Measurements from ENCODE around the gene RPS3. TPM values are rescaled to one million over a fixed set of nuclear protein-coding genes. Genes with fewer than 3 reads are reported as not detected.
A peak's percentile ranks its signal among the peaks of the same experiment; 100 is the strongest.
"Not testable (repeated sequence)": the region's sequence is repeated elsewhere in the genome, so short reads cannot be mapped to it uniquely, and the experiment has no call there.

Gene RPS3
- 1,630 and 1,968 TPM in 2 replicates for total RNA-seq (2014; rRNA removed; shearing (Covaris generic); ENCODE audit: low replicate concordance)

DNA sequence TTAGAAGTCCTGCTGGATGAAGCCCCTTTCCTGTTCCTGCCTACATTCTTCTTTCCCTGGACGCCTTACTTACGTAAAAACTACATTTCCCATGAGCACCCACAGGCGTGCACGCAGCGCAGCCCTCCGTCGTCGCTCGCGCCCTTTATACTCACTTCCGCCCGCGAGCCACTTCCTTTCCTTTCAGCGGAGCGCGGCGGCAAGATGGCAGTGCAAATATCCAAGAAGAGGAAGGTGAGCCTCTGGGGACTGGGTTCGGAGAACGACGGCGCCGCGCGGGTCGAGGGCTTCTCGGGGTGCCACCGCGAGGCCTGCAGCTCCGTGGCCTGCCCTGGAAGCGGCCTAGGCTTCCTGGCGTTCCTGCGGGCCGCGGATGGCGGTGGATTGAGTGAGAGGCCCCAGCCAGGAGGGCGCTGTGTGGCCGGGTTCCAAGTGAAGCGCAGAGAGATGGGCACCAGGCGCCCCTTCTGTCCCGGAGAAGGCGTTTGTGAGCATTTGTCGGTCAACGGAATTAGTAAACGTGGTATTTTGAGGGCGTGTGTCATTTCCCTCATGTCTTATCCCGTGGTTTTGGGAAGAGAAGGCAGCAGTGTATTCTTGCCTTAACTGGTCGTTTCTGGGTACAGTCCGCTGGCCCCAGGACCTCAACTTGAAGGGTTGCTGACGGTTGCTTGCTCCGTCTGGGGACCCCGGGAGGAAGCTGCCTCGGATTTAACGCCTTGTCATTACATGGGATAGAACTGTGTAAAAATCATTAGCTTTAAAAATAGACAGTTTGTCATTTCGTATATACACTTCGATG is at the start of gene RPS3:
TSS of gene RPS3 (plus strand) at position 175 of the 802 bp plus-strand sequence. CDS start at position 205, 30 bp downstream.
- in situ Hi-C loops (cut with HindIII; ENCODE audit: low pct_unique_long_range_greater_than_20kb, low sequenced_read_pairs) = no loop called here
- DNase-seq (ENCODE audit: low read depth) = peak; percentile 86

DNA sequence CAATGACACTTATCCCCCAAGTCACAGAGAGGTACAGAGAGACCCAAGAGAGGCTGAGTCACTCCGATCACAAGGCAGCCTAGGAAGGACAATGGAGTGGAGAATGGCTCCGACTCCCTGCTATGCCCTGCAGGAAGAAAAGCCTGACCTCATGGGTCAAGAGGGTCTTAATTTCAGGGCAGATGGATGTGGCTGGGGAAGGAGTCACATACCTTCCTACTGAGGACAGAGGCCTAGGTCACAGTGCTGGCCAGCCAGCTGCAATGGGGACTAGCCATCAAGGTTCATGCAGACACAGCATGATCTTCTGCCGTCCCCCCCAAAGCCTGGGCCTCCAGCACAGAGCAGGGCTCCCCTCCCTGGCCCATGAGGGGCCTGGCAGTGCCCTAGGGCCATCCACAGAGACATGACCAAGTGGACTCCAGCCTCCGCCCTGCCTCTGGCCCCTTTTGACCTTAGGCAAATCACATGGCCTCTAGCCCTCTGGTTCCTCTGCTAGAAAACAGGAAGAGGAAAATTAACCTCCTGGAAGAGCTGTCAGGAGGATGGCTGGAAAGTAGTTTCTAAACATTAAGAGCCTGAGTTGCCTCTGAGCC is 49.7 kb upstream of the RPS3 start:
- no peak for DNase-seq (ENCODE audit: low read depth)
- in situ Hi-C loops (cut with HindIII; ENCODE audit: low pct_unique_long_range_greater_than_20kb, low sequenced_read_pairs) = no loop called here

DNA sequence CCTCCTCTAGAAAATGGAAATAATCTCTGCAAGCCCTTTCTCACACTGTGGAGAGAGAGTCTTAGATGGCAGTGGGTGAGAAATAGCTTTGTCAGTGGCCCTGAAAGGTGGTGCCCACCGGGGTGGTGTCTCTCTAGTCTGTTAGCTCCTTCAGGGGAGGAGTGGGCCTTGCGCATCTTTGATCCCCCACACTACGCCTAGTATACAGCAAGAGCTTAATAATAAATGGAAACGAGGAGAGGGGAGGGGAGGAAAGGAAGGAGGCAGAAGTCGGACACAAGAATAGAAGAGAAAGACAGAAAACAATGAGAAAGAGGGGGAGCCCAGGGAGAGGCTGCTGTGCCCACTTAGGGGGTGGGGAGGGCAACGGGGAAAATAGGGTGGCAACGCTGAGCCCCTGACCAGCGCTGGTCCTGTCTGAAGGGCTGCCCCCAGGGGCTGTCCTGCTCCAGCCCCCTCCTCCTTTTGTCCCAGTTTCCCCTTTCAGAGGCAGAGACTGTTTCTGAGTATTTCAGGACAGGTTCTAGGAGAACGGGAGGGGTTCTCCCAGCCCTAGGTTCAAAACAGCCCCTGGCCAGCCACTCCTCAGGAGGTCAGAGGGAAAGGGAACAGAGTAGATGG is 49.1 kb upstream of the RPS3 start:
- in situ Hi-C loops (cut with HindIII; ENCODE audit: low pct_unique_long_range_greater_than_20kb, low sequenced_read_pairs) = no loop called here
- DNase-seq (ENCODE audit: low read depth) = no peak

DNA sequence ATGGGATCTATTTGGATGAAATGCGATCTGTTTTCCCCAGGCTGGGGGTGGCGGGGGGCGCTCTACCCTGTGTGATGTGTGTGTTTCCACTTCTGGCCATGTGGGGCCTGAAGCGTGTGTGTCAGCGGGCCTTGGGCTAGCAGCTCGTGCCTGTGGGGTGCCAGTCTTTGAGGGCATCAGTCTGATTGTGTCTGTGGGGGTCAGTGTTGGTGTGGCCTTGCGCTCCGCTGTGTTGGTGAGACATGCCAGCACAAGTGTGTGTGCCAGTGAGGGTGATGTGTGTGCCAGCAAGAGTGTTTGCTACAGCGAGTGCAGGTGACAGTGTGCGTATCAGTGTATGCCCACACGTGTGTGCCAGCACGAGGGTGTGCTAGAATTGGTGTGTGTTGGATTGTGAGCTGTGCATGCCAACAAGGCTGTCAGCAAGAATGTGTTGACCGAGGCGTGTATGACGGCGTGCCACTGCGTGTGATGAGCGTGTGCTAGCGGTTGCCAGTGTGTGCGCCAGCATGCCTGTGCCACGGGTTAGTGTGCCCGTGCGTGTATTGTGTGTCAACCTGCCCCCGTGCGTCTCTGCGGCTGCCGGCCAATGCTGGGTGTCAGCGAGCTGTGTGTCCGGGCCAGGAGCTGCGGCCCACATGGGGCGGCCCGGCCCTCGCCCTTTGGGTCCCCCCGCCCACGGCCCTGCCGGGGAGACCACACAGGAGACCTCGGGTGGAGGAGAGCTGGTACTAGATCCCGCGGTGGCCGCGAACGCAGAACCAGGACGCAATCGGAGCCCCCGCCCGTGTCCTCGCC is 48.4 kb upstream of the RPS3 start:
- no peak for DNase-seq (ENCODE audit: low read depth)
- in situ Hi-C loops (cut with HindIII; ENCODE audit: low pct_unique_long_range_greater_than_20kb, low sequenced_read_pairs) = no loop called here

GRCh38 chr11:75351541-75351790 is 47.9 kb upstream of the RPS3 start, which contains the start of gene ARRB1:
ARRB1 (minus strand) TSS chr11:75351661; CDS start chr11:75351607, 54 bp downstream.
- no peak for DNase-seq (ENCODE audit: low read depth)
- in situ Hi-C loops (cut with HindIII; ENCODE audit: low pct_unique_long_range_greater_than_20kb, low sequenced_read_pairs) = no loop called here

- in situ Hi-C loops (cut with HindIII; ENCODE audit: low pct_unique_long_range_greater_than_20kb, low sequenced_read_pairs) = no loop called here
- peak; percentile 56 for DNase-seq (ENCODE audit: low read depth)
These were observed 47.3 kb upstream of the RPS3 start for GRCh38 chr11:75351791-75352587.

DNA sequence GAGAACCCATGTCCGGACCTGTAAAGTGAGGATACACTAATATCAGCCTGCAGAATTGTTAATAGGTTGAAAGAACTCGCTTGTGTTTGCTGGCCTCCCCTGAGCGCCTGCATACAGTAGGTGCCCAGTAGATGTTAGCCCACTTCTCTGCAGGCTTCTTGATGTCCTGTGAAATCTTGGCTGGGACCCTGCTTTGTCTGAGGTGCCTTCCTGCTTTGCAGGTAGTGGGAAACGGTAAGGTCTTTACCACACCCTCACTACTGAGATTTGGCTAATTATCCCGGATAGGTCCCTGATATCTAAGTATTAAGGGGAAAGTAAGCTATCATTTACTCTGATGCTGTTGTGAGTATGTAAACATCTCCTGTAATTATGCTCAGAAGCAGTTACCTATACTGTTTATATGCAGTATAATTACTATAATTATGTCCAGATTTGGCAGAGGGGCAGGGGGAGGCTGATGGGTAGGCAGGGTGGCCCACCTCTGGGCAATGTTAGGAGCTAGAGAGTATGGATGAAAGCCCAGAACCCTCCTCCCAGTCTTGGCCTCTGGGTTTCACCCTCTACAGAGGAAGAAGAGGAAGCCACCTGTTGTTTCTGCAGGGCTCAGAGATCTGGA is 46.6 kb upstream of the RPS3 start:
- in situ Hi-C loops (cut with HindIII; ENCODE audit: low pct_unique_long_range_greater_than_20kb, low sequenced_read_pairs) = no loop called here
- DNase-seq (ENCODE audit: low read depth) = no peak

- DNase-seq (ENCODE audit: low read depth) = peak; percentile 52
- in situ Hi-C loops (cut with HindIII; ENCODE audit: low pct_unique_long_range_greater_than_20kb, low sequenced_read_pairs) = no loop called here
These were observed 44.3 kb upstream of the RPS3 start for GRCh38 chr11:75355051-75355450.

GRCh38 chr11:75356613-75357012 is 42.7 kb upstream of the RPS3 start:
- DNase-seq (ENCODE audit: low read depth) = no peak
- in situ Hi-C loops (cut with HindIII; ENCODE audit: low pct_unique_long_range_greater_than_20kb, low sequenced_read_pairs) = no loop called here

DNA sequence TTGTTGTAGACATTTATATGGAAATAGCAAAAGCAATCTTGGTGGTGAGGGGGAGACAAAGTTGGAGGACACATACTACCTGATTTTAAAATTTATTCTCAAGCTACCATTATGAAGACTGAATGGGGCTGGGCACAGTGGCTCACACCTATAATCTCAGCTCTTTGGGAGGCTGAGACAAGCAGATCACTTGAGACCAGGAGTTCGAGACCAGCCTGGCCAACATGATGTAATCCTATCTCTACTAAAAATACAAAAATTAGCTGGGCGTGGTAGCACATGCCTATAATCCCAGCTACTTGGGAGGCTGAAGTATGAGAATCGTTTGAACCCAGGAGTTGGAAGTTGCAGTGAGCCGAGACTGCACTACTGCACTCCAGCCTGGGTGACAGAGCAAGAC is 37.0 kb upstream of the RPS3 start:
- in situ Hi-C loops (cut with HindIII; ENCODE audit: low pct_unique_long_range_greater_than_20kb, low sequenced_read_pairs); DNase-seq (ENCODE audit: low read depth): not testable (repeated sequence)

- no peak for DNase-seq (ENCODE audit: low read depth)
- in situ Hi-C loops (cut with HindIII; ENCODE audit: low pct_unique_long_range_greater_than_20kb, low sequenced_read_pairs) = no loop called here
These were observed 33.6 kb upstream of the RPS3 start for GRCh38 chr11:75365711-75366181.

DNA sequence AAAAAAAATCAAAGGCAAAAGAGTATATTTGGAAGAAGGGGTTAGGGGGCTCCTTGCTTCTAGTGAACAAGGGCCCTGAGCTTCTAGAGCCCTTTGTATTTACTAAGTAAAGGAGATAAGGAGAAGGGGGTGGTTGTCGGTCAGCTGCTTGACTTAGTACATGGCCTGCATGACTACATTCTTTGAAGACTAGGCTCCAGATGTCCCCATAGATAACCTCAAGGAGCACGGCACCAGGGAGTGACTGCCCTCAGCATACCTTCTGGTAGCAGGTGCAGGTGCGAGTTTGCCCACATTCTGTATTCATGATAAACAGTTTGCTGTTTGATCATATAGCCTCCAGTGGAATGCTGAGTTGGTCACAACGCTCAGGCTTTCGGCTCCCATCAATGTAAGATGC is 32.5 kb upstream of the RPS3 start:
- in situ Hi-C loops (cut with HindIII; ENCODE audit: low pct_unique_long_range_greater_than_20kb, low sequenced_read_pairs) = not testable (repeated sequence)

DNA sequence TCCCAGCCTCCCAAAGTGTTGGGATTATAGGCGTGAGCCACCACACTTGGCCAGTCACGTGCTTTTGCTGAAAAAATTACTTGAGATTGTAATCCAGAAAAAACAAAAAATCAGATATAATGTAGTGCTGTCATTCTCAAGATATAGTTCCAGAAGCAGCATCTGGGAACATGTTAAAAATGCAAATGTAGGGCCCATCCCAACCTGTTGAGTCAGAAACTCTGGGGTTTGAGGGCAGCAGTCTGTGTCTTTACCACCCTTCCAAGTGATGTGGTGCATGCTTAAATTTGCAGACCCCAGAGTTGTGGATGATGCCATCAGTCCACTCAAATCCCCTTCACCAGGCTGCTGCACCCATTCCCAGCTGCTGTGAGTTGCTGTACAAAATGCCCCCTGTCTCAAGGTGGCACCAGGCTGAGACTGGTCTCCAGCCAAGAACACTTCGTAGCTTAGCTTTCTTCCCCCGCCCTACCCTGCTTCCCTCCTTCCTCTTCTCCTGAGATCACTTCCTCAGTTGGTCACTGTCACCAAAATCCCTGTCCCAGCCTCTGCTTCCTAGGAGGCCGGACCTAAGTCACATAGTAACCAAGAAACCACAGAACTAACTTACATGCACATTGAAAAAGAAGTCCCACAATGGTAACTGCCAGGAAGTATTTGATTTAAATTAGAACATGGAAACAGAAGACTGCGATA is 29.6 kb upstream of the RPS3 start:
- no peak for DNase-seq (ENCODE audit: low read depth)
- in situ Hi-C loops (cut with HindIII; ENCODE audit: low pct_unique_long_range_greater_than_20kb, low sequenced_read_pairs) = no loop called here

More for the DNA sequence above, 32.5 kb upstream of the RPS3 start:
- not testable (repeated sequence) for DNase-seq (ENCODE audit: low read depth)

- in situ Hi-C loops (cut with HindIII; ENCODE audit: low pct_unique_long_range_greater_than_20kb, low sequenced_read_pairs) = no loop called here
- peak; percentile 76 for DNase-seq (ENCODE audit: low read depth)
These were observed 27.1 kb upstream of the RPS3 start for GRCh38 chr11:75371949-75372876.

- in situ Hi-C loops (cut with HindIII; ENCODE audit: low pct_unique_long_range_greater_than_20kb, low sequenced_read_pairs) = no loop called here
- no peak for DNase-seq (ENCODE audit: low read depth)
These were observed 26.1 kb upstream of the RPS3 start for GRCh38 chr11:75373201-75373600.

DNA sequence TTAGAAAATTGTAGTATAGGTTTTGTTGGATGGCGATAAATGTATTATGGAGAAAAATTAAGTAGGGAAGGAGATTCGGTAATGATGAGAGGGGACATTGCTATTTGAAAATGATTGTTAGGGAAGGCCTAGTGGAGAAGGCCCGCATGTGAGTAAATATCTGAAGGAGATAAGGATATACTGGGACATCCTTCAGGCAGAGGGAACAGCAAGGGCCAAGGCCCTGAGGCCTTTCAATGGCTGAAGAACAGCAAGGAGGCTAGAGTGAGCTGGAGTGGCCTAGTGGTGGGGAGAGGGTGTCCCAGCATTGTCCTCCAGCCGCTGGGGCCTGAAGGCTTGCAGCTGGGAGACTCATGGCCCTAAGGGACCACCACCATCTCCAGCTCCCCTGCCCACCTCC is 24.7 kb upstream of the RPS3 start:
- DNase-seq (ENCODE audit: low read depth) = no peak
- in situ Hi-C loops (cut with HindIII; ENCODE audit: low pct_unique_long_range_greater_than_20kb, low sequenced_read_pairs) = no loop called here

Measured in Caki2 (cell line).